Measurements from ENCODE around the gene TBC1D1. TPM values are rescaled to one million over a fixed set of nuclear protein-coding genes. Genes with fewer than 3 reads are reported as not detected.
A peak's percentile ranks its signal among the peaks of the same experiment; 100 is the strongest.

TBC1D1 gene
- total RNA-seq, 4 donors from 2014 or later: 122 to 258 (median 139) TPM

DNA sequence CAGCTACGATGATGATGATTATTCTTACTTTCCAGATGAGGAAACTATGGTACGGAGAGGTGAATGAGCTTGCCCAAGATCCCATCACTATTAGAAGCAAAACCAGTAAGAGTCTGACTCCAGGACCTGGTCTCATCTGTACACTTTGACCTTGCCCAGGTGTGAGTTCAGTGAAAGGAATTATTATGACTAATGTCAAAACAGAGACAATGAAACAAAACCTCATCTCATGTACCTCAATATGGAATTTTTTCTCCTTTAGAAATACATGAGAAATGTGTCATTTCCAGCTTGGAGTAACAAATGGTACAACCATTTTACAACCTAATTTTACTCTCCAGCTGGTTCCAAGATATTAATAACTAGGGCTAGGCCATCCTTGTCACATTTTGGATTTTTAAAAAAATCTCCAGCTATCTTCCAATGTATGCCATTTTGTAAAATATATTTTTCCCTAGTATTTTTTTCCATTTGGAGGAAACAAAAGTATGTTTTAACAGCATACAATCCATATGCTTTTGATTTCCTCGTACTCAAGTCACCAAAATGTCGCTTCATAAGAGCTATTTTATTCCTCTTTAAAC is 283.1 kb downstream of the TBC1D1 start:
- TF ChIP-seq POLR2A (IDR thresholded peaks at IDR 0.05): no peak
- no peak for TF ChIP-seq CTCF (IDR thresholded peaks at IDR 0.05)
- no peak for TF ChIP-seq POLR2AphosphoS5 (IDR thresholded peaks at IDR 0.05)
- TF ChIP-seq EP300 (IDR thresholded peaks at IDR 0.05; ENCODE audit: low read depth): no peak
- 80 to 93% methylated on average over 3 to 4 of the region's 4 CpGs for WGBS, 2 donors (ENCODE audit: low coverage in 1 of 2)
- in situ Hi-C loops (cut with MboI; ENCODE audit: low pct_ligation_motif_present in 1 of 4, low pct_unique_long_range_greater_than_20kb in 1 of 4, low sequenced_read_pairs in 3 of 4): loop anchor here in 2 of 4 donors (10.0 kb wide), 1 partner anchor 99 kb away; no protein-coding TSS in a partner anchor
- no peak overlapping the region for H3K4me3 ChIP-seq
- DNase-seq: no peak
- H3K4me1 ChIP-seq: peaks cover 0 to 15% (median 7%) of the 10 kb centered on the region in 4 donors
- H3K9me3 ChIP-seq: no peaks in the 10 kb centered on the region
- H3K27ac ChIP-seq: peak overlapping the region in 2 of 4 donors; percentile 27 to 35
- peaks cover 0 to 1% (median 0%) of the 10 kb centered on the region in 4 donors for H3K36me3 ChIP-seq
- intact Hi-C loops (cut with DNase I; ENCODE audit: low total_unique reads): no loop called here
- H3K27me3 ChIP-seq: no peaks in the 10 kb centered on the region

- H3K36me3 ChIP-seq: peaks cover 0 to 1% (median 0%) of the 10 kb centered on the region in 4 donors
- intact Hi-C loops (cut with DNase I; ENCODE audit: low total_unique reads): no loop called here
- TF ChIP-seq EP300 (IDR thresholded peaks at IDR 0.05; ENCODE audit: low read depth) (no peak), POLR2A (IDR thresholded peaks at IDR 0.05) (no peak), POLR2AphosphoS5 (IDR thresholded peaks at IDR 0.05) (no peak), CTCF (IDR thresholded peaks at IDR 0.05) (no peak)
- WGBS, 2 donors (ENCODE audit: low coverage in 1 of 2): 65 to 83% methylated on average over 1 to 2 of the region's 2 CpGs
- peak overlapping the region in 2 of 4 donors; percentile 18 to 65 for H3K27ac ChIP-seq
- H3K9me3 ChIP-seq: no peaks in the 10 kb centered on the region
- H3K27me3 ChIP-seq: no peaks in the 10 kb centered on the region
- H3K4me1 ChIP-seq: peaks cover 2 to 19% (median 13%) of the 10 kb centered on the region in 4 donors
- no peak overlapping the region for H3K4me3 ChIP-seq
- DNase-seq: no peak
- in situ Hi-C loops (cut with MboI; ENCODE audit: low pct_ligation_motif_present in 1 of 4, low pct_unique_long_range_greater_than_20kb in 1 of 4, low sequenced_read_pairs in 3 of 4): loop anchor here in 3 of 4 donors (5.0 to 10.0 kb wide), 3 partner anchors 100 to 558 kb away; no protein-coding TSS in a partner anchor
Observed at GRCh38 chr4:38174801-38175200, 283.9 kb downstream of the TBC1D1 start.

- 83 to 94% methylated on average over 2 to 7 of the region's 7 CpGs for WGBS, 2 donors (ENCODE audit: low coverage in 1 of 2)
- Histone ChIP-seq H3K27me3 (no peaks in the 10 kb centered on the region), H3K4me3 (no peak overlapping the region), H3K4me1 (peaks cover 5 to 32% (median 16%) of the 10 kb centered on the region in 4 donors), H3K27ac (peak overlapping the region; percentile 10 to 65 (median 56)), H3K36me3 (peaks cover 0 to 1% (median 0%) of the 10 kb centered on the region in 4 donors), H3K9me3 (no peaks in the 10 kb centered on the region)
- DNase-seq: no peak
- in situ Hi-C loops (cut with MboI; ENCODE audit: low pct_ligation_motif_present in 1 of 4, low pct_unique_long_range_greater_than_20kb in 1 of 4, low sequenced_read_pairs in 3 of 4) (loop anchor here in 3 of 4 donors (5.0 to 10.0 kb wide), 3 partner anchors 101 to 556 kb away; no protein-coding TSS in a partner anchor), intact Hi-C loops (cut with DNase I; ENCODE audit: low total_unique reads) (no loop called here)
- TF ChIP-seq EP300 (IDR thresholded peaks at IDR 0.05; ENCODE audit: low read depth) (no peak), CTCF (IDR thresholded peaks at IDR 0.05) (no peak), POLR2AphosphoS5 (IDR thresholded peaks at IDR 0.05) (no peak), POLR2A (IDR thresholded peaks at IDR 0.05) (no peak)
Observed at GRCh38 chr4:38176165-38176564, 285.3 kb downstream of the TBC1D1 start.

DNA sequence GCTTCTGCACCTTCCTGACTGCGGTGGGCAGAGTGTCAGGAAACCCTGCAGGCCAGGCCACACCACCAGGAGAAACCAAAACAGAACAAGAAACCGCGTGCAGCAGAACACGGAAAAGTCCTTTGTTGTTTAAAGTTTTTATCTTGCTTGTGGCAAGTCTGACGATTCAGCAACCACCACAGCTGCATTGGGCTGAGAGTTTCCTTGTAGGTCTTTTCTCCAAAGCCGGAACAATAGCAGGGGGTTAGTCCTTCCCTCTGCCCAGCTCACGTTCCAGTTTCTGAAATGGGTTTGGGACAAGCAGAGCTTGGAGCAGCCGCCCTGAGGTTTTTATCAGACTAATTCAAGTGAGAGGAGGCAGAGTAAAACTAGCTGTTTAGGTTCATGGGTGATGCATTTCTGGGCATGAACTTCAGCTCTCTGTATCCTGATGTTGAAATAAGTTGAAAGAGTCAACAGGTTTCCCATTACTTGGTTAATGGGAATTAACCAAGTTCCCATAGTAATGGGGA is 286.2 kb downstream of the TBC1D1 start:
- in situ Hi-C loops (cut with MboI; ENCODE audit: low pct_ligation_motif_present in 1 of 4, low pct_unique_long_range_greater_than_20kb in 1 of 4, low sequenced_read_pairs in 3 of 4) (loop anchor here in 3 of 4 donors (5.0 to 10.0 kb wide), 3 partner anchors 102 to 555 kb away; no protein-coding TSS in a partner anchor), intact Hi-C loops (cut with DNase I; ENCODE audit: low total_unique reads) (no loop called here)
- DNase-seq: peak; percentile 46
- H3K27me3 ChIP-seq: no peaks in the 10 kb centered on the region
- H3K4me1 ChIP-seq: peaks cover 5 to 32% (median 16%) of the 10 kb centered on the region in 4 donors
- H3K27ac ChIP-seq: peak overlapping the region; percentile 42 to 65 (median 56)
- peaks cover 0 to 1% (median 0%) of the 10 kb centered on the region in 4 donors for H3K36me3 ChIP-seq
- no peak overlapping the region for H3K4me3 ChIP-seq
- TF ChIP-seq EP300 (IDR thresholded peaks at IDR 0.05; ENCODE audit: low read depth): no peak
- TF ChIP-seq CTCF (IDR thresholded peaks at IDR 0.05): no peak
- TF ChIP-seq POLR2AphosphoS5 (IDR thresholded peaks at IDR 0.05): no peak
- no peak for TF ChIP-seq POLR2A (IDR thresholded peaks at IDR 0.05)
- H3K9me3 ChIP-seq: no peaks in the 10 kb centered on the region
- 55 to 87% methylated on average over 7 to 8 of the region's 8 CpGs for WGBS, 2 donors (ENCODE audit: low coverage in 1 of 2)

Measured in transverse colon (tissue), 4 donors.